Activated CD4-positive, alpha-beta memory T cell treated with anti-CD3 and anti-CD28 coated beads for 36 hours (primary cell): Measurements from ENCODE around the gene ACTMAP. TPM values are rescaled to one million over a fixed set of nuclear protein-coding genes. Genes with fewer than 3 reads are reported as not detected.

Experiments used
- CTCF ChIA-PET: fragments of 350-600 bp; sonication (Branson Sonifier 250); formaldehyde crosslinking; loops from one replicate; lab custom pipeline; 2021; ENCODE audit warnings: antibody characterized with exemption, inconsistent platforms; lab: Charles Lee
- POLR2A ChIA-PET: fragments of 350-600 bp; sonication (Branson Sonifier 250); formaldehyde crosslinking; loops from one replicate; lab custom pipeline; 2021; ENCODE audit warnings: antibody characterized with exemption; lab: Charles Lee
- DNase-seq: peaks from one replicate; pipeline ENCODE4 v3.0.0-alpha.2; 2020
- H3K27ac Mint-ChIP-seq: one replicate; pipeline ENCODE4 v1.8.0; 2021; ENCODE audit warnings: mixed read lengths
- H3K27me3 Mint-ChIP-seq: one replicate; pipeline ENCODE4 v1.8.0; 2021; ENCODE audit warnings: mixed read lengths
- H3K36me3 Mint-ChIP-seq: one replicate; pipeline ENCODE4 v1.8.0; 2021; ENCODE audit warnings: mixed read lengths
- H3K4me1 Mint-ChIP-seq: one replicate; pipeline ENCODE4 v1.8.0; 2021; ENCODE audit warnings: low read depth, mixed read lengths
- H3K4me3 Mint-ChIP-seq: one replicate; pipeline ENCODE4 v1.8.0; 2021; ENCODE audit warnings: mild to moderate bottlenecking, mixed read lengths
- H3K9me3 Mint-ChIP-seq: one replicate; pipeline ENCODE4 v1.8.0; 2021; ENCODE audit warnings: mixed read lengths
- intact Hi-C: fragments of 100-400 bp; cut with micrococcal nuclease; formaldehyde crosslinking; loops from one replicate; pipeline ENCODE4 v1.15.1; 2023
- total RNA-seq, 2 experiments: library from RNA; stranded (reverse); gene quantifications; one replicate each; pipeline ENCODE4 v1.2.3, GENCODE V29; 2021

ACTMAP gene
- total RNA-seq, 2 experiments from 2014 or later: 14.1 to 15.8 TPM

DNA sequence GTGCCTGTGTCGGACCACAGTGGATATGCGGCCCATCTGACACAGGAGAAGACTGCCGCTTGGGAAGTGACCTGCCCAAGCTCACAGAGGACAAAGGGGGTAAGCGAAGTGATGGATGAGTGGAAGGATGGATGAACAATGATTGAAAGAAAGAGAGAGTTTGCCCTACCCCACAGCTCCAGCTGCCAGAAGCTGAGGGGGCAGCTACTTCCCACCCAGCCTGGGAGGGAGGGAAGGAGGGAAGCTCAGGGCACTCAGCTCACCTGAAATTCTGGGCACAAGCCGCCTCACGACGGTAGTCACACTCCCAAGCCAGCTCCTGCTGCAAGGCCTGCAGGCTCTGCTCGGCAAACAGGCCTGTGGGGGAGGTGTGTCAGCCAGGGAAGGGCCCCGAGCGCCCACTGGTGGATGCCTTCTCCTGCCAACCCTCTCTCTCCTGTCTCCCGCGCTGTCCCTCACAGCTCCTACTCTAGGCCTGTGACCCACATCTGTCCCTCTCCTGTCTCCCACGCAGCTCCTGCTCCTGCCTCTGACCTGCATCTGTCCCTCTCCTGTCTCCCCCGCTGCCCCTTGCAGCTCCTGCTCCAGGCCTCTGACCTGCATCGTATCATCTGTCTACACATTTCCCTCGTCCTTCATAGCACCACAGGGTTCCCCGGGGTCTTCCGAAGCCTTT lies 47.8 kb downstream of the ACTMAP start:
- DNase-seq: no peak
- CTCF ChIA-PET: no interaction called here
- no peak overlapping the region for H3K27ac Mint-ChIP-seq

DNA sequence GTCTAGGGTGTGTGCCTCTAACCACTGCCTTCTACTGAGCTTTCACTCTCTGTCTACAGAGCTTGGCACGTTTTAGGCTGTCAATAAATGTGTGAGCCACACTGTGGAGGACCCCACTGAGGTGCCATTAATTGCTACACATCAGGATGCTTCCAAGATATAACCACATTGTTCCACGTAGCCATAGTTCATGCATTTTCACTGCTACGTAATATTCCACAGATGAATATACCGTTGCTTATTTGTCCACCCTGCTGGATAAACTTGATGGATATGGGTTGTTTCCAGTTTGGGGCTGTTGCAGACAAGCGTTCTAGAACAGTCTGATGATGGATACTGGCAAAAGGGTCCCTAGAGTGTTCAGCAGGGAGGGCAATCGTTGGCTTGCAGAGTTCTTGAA lies 48.5 kb downstream of the ACTMAP start:
- DNase-seq: no peak
- intact Hi-C loops: no loop called here
- peaks cover 14% of the 10 kb centered on the region for H3K36me3 Mint-ChIP-seq
- H3K9me3 Mint-ChIP-seq: no peaks in the 10 kb centered on the region
- no peak overlapping the region for H3K27ac Mint-ChIP-seq
- ChIA-PET POLR2A (no interaction called here), CTCF (interaction anchor here (2.4 kb wide), 1 partner anchor 67 kb away, joined by 9 read pairs; no protein-coding TSS in a partner anchor)
- no peak overlapping the region for H3K4me3 Mint-ChIP-seq
- no peaks in the 10 kb centered on the region for H3K27me3 Mint-ChIP-seq
- H3K4me1 Mint-ChIP-seq: no peaks in the 10 kb centered on the region

More for the DNA sequence above, 47.8 kb downstream of the ACTMAP start:
- POLR2A ChIA-PET: interaction anchor here (1.0 kb wide), 1 partner anchor 11 kb away, joined by 3 read pairs; no protein-coding TSS in a partner anchor
- Mint-ChIP-seq H3K9me3 (no peaks in the 10 kb centered on the region), H3K4me1 (no peaks in the 10 kb centered on the region), H3K27me3 (no peaks in the 10 kb centered on the region), H3K36me3 (peaks cover 14% of the 10 kb centered on the region), H3K4me3 (no peak overlapping the region)
- intact Hi-C loops: no loop called here

DNA sequence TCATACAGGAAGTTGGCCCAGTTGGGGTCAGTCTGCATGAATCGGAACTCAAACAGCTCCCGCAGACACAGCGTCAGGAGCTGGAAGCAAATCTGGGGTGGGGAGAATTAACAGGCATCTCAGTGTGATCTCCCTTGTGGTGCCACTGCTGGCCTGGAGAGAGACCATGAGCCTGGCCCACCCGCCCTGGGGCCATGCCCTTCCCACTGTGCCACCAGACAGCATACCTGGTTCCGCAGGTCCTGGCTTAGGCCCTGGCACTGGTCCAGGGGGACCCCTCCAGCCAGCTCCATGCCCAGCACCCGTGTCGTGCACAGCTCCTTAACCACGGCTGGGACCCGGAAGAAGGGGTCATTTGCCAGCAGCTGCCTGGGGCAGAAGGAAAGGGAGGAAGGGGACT lies 50.2 kb downstream of the ACTMAP start:
- H3K9me3 Mint-ChIP-seq: no peaks in the 10 kb centered on the region
- ChIA-PET CTCF (interaction anchor here (2.4 kb wide), 1 partner anchor 66 kb away, joined by 9 read pairs; no protein-coding TSS in a partner anchor), POLR2A (no interaction called here)
- H3K27ac Mint-ChIP-seq: no peak overlapping the region
- H3K4me1 Mint-ChIP-seq: no peaks in the 10 kb centered on the region
- intact Hi-C loops: no loop called here
- DNase-seq: no peak
- no peak overlapping the region for H3K4me3 Mint-ChIP-seq
- peaks cover 13% of the 10 kb centered on the region for H3K36me3 Mint-ChIP-seq
- no peaks in the 10 kb centered on the region for H3K27me3 Mint-ChIP-seq

DNA sequence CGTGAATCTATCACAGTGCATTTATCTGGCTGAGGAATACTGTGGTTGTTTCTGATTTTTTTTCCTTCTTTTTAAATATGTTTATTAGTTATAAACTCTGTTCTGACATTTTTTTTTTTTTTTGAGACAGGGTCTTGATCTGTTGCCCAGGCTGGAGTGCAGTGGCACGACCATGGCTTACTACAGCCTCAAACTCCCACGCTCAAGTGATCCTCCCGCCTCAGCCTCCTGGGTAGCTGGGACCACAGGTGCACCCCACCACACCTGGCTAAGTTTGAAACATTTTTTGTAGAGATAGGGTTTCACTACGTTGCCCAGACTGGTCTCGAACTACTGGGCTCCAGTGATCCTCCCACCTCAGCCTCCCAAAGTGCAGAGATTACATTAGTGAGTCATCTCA lies 53.3 kb downstream of the ACTMAP start:
- DNase-seq: no peak
- Mint-ChIP-seq H3K4me3 (no peak overlapping the region), H3K27ac (no peak overlapping the region), H3K36me3 (peaks cover under 1% of the 10 kb centered on the region), H3K4me1 (no peaks in the 10 kb centered on the region), H3K27me3 (no peaks in the 10 kb centered on the region), H3K9me3 (no peaks in the 10 kb centered on the region)
- intact Hi-C loops: no loop called here
- POLR2A ChIA-PET: no interaction called here
- CTCF ChIA-PET: interaction anchor here (0.7 kb wide), 1 partner anchor 137 kb away, joined by 4 read pairs; no protein-coding TSS in a partner anchor

DNA sequence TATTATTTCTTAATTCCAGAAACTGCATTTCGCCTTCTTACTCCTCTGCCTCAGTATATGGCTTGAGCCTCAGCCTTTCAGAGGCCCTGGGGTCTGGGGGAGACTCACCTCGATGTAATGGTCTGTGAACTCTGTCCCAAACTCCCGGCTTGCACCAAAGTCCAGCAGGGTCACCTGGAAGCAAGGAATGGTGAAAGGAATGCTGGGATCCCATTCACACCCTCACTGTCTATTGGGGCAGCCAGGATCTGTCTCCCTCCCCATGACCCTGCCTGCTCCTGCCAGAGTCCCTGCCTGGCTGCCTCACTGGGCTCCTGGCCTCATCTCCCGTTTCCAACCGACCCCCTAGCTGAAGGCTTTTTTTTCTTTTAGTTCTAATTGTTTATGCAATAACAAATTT lies 54.4 kb downstream of the ACTMAP start:
- Mint-ChIP-seq H3K4me3 (no peak overlapping the region), H3K9me3 (no peaks in the 10 kb centered on the region), H3K36me3 (no peaks in the 10 kb centered on the region), H3K27ac (no peak overlapping the region), H3K27me3 (no peaks in the 10 kb centered on the region), H3K4me1 (peaks cover 4% of the 10 kb centered on the region)
- CTCF ChIA-PET: no interaction called here
- intact Hi-C loops: no loop called here
- no peak for DNase-seq
- POLR2A ChIA-PET: no interaction called here

DNA sequence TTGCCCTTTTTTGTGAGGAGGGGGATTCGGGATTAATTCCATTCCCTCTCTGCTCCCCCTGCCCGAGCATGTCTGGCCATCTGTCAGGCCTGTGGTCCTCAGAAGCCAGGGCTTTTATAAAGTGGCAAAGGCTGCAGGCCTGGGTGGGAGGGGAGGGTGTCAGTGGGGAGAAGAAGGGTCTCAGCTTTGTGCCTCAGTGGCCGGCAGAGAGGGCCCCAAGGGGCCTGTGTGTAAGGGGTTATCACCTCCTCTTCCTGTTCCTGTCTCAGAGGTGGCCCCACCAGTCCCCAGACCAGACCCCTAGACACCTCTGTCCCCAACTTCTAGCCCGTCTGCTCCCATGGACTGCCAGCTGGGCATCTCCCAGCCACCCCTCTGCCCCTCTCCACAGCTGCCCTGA lies 56.4 kb downstream of the ACTMAP start:
- intact Hi-C loops: no loop called here
- no peak for DNase-seq
- H3K27me3 Mint-ChIP-seq: no peaks in the 10 kb centered on the region
- no peak overlapping the region for H3K27ac Mint-ChIP-seq
- H3K36me3 Mint-ChIP-seq: no peaks in the 10 kb centered on the region
- ChIA-PET CTCF (no interaction called here), POLR2A (no interaction called here)
- peaks cover 4% of the 10 kb centered on the region for H3K4me1 Mint-ChIP-seq
- H3K4me3 Mint-ChIP-seq: no peak overlapping the region
- no peaks in the 10 kb centered on the region for H3K9me3 Mint-ChIP-seq

DNA sequence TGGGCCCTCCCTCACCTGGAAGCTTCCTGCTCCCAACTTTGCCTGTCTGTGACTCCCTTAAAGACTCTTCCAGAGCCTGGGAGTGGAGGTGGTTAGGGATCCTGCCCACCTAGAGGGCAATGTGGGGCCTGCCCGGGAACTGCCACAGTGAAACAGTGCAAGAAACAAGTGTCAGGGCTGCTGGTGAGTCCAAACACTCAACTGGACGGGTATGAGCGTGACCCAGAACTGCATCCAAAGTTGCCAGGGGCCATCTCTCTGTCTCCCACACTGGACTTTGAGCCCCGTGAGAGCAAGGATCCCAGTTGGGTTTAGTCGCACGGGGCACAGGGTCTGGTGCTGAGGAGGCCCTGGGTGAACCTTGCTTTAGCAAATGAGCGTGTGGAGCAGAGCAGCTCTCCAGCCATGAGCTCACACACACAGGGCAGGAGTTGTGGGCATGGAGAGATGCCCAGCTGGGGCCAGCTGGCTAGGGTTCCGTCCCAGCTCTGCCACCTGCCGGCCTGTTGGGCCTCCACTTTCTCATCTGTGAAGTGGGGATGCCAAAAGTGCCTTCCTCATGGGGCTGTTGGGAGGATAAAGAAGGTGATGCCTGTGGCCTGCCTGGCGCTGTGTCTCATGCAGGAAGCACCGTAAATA lies 57.0 kb downstream of the ACTMAP start:
- Mint-ChIP-seq H3K4me3 (no peak overlapping the region), H3K9me3 (no peaks in the 10 kb centered on the region), H3K27me3 (no peaks in the 10 kb centered on the region), H3K36me3 (no peaks in the 10 kb centered on the region), H3K4me1 (peaks cover 4% of the 10 kb centered on the region), H3K27ac (no peak overlapping the region)
- POLR2A ChIA-PET: no interaction called here
- intact Hi-C loops: no loop called here
- CTCF ChIA-PET: interaction anchor here (0.6 to 0.7 kb wide), 2 partner anchors 30 to 458 kb away, joined by 3 to 4 read pairs; no protein-coding TSS in a partner anchor
- no peak for DNase-seq

DNA sequence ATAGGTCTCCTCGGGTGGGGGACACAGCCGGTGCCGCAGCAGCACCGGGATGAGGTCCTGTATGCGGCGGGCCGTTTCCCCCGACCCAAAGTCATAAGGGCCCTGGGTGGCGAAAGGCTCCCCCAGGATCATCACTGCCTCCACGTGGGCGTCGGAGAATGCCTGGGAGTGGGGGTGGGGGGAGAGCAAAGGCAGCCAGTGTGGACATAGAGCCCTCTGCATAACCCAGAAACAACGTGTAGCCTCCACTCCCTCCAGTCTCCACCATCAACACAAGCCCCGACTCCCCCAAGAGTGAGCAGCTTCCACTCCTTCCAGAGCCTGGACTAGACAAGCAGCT lies 58.1 kb downstream of the ACTMAP start:
- no peak overlapping the region for H3K27ac Mint-ChIP-seq
- H3K9me3 Mint-ChIP-seq: no peaks in the 10 kb centered on the region
- ChIA-PET CTCF (interaction anchor here (0.6 to 2.0 kb wide), 2 partner anchors 58 to 128 kb away, joined by 3 to 7 read pairs; no protein-coding TSS in a partner anchor), POLR2A (interaction anchor here (1.1 kb wide), 1 partner anchor 29 kb away, joined by 5 read pairs; no protein-coding TSS in a partner anchor)
- intact Hi-C loops: no loop called here
- no peaks in the 10 kb centered on the region for H3K36me3 Mint-ChIP-seq
- no peak overlapping the region for H3K4me3 Mint-ChIP-seq
- no peak for DNase-seq
- no peaks in the 10 kb centered on the region for H3K27me3 Mint-ChIP-seq
- H3K4me1 Mint-ChIP-seq: peaks cover 4% of the 10 kb centered on the region

DNA sequence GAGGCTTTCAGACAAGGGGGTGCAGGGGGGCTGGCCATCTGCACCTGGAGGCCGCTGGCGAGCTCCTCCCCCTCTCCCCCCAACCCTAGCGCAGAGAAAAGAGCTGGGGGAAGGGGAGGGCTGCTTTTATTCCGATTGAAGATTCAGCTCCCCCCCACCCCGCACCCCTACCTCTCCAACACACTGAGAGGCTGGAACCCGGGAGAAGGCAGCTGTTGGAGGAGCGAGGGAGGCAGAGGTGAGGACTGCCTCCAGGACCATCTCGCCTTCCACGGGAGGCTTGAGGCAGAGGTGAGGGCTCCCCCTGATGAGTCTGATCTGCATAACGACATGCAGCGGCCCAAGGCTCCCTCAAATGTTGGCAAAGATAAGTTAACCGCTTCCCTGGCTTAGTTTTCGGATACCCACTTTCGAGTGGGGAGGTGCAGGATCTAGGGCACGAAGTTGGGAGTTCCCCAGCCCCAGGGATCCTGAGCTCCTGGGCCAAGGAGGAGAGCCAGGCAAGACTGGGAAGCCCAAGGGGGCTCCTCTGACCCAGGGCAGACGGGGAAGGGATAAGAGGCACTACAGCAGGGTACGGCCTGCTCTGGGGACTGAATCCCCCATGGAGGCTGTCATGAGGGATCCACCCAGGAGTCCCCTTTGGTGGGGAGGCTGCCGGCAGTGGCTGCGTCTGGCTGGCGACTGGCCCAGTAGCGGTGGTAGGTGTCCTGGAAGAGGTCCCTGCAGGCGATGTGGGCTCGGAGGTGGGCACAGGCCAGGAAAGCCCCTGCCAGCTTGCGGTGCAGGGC lies 58.7 kb downstream of the ACTMAP start:
- no peaks in the 10 kb centered on the region for H3K9me3 Mint-ChIP-seq
- intact Hi-C loops: loop anchor here (2.0 kb wide), 1 partner anchor 25 kb away; no protein-coding TSS in a partner anchor
- peak overlapping the region; percentile 93 for H3K27ac Mint-ChIP-seq
- peak overlapping the region; percentile 79 for H3K4me3 Mint-ChIP-seq
- POLR2A ChIA-PET: interaction anchor here (0.5 to 1.4 kb wide), 5 partner anchors 11 to 534 kb away, joined by 3 to 5 read pairs (median 4); partner anchors contain the start of gene COQ8B
- no peaks in the 10 kb centered on the region for H3K36me3 Mint-ChIP-seq
- peaks cover 4% of the 10 kb centered on the region for H3K4me1 Mint-ChIP-seq
- peak; percentile 25 for DNase-seq
- CTCF ChIA-PET: interaction anchor here (0.7 to 2.0 kb wide), 6 partner anchors 25 to 265 kb away, joined by 3 to 7 read pairs (median 4); partner anchors contain the start of gene COQ8B
- H3K27me3 Mint-ChIP-seq: no peaks in the 10 kb centered on the region

Other genes with a start within 250 kb of the ACTMAP start
- 100 to 1,000 TPM; 112 to 126 TPM for gene SHKBP1, start 173.6 kb downstream of the ACTMAP start, total RNA-seq
- gene LTBP4, start 149.1 kb downstream of the ACTMAP start, total RNA-seq: 100 to 1,000 TPM; 178 to 182 TPM
- gene NUMBL, start 59.8 kb downstream of the ACTMAP start, total RNA-seq: 10 to 100 TPM; 14.0 to 14.8 TPM
- 10 to 100 TPM; 31.7 to 36.3 TPM for gene COQ8B, start 33.6 kb downstream of the ACTMAP start, total RNA-seq
- 1 to 10 TPM; 6.4 TPM for gene ITPKC, start 33.4 kb downstream of the ACTMAP start, total RNA-seq
- gene SNRPA, start 726 bp upstream of the ACTMAP start, total RNA-seq: 100 to 1,000 TPM; 241 to 253 TPM
- under 1 TPM in 1 of 2 experiments, not detected in 1; 1.00 TPM for gene MIA, start 25.0 kb upstream of the ACTMAP start, total RNA-seq
- 10 to 100 TPM; 38.0 to 41.7 TPM for gene RAB4B, start 27.8 kb upstream of the ACTMAP start, total RNA-seq
- gene EGLN2, start 48.7 kb upstream of the ACTMAP start, total RNA-seq: 10 to 100 TPM; 89.1 to 90.3 TPM
- not detected for gene CYP2A6, start 100.0 kb upstream of the ACTMAP start, total RNA-seq
- not detected for gene CYP2A7, start 131.8 kb upstream of the ACTMAP start, total RNA-seq
- not detected for gene CYP2B6, start 240.8 kb upstream of the ACTMAP start, total RNA-seq